Smooth muscle cell (in vitro differentiated cells): ENCODE data around the gene ZFHX2. TPM values are rescaled to one million over a fixed set of nuclear protein-coding genes. Genes with fewer than 3 reads are reported as not detected.

ENCODE experiments used
- DNase-seq: peaks from one replicate; lab custom pipeline; 2025; ENCODE audit not compliant: unreplicated experiment; lab: John Stamatoyannopoulos, UW
- H2AFZ ChIP-seq: fragments of 200-600 bp; sonication (generic); 2 replicates; pipeline ENCODE4 v1.6.0; 2016; ENCODE audit warnings: antibody characterized with exemption, low read depth, mild to moderate bottlenecking
- H3F3A ChIP-seq: fragments of 200-600 bp; sonication (generic); 2 replicates; pipeline ENCODE4 v1.6.0; 2017; ENCODE audit warnings: antibody characterized with exemption, low read depth
- H3K27ac ChIP-seq: fragments of 200-600 bp; sonication (generic); 2 replicates; pipeline ENCODE4 v1.5.1; 2016; ENCODE audit warnings: low read depth, mild to moderate bottlenecking
- H3K27me3 ChIP-seq: fragments of 200-600 bp; sonication (generic); 2 replicates; pipeline ENCODE4 v1.6.1; 2016; ENCODE audit warnings: low read depth, mild to moderate bottlenecking
- H3K36me3 ChIP-seq: fragments of 200-600 bp; sonication (generic); 2 replicates; pipeline ENCODE4 v1.5.1; 2016; ENCODE audit warnings: low read depth
- H3K4me1 ChIP-seq: fragments of 200-600 bp; sonication (generic); 2 replicates; pipeline ENCODE4 v1.5.1; 2016; ENCODE audit warnings: low read depth
- H3K4me2 ChIP-seq: fragments of 200-600 bp; sonication (generic); 2 replicates; pipeline ENCODE4 v1.6.0; 2016; ENCODE audit warnings: mild to moderate bottlenecking
- H3K4me3 ChIP-seq: fragments of 200-600 bp; sonication (generic); 2 replicates; pipeline ENCODE4 v1.5.1; 2016; ENCODE audit warnings: mild to moderate bottlenecking
- H3K79me2 ChIP-seq: fragments of 200-600 bp; sonication (generic); 2 replicates; pipeline ENCODE4 v1.6.0; 2016; ENCODE audit warnings: low read depth, mild to moderate bottlenecking
- H3K9ac ChIP-seq: fragments of 200-600 bp; sonication (generic); 2 replicates; pipeline ENCODE4 v1.6.0; 2016; ENCODE audit warnings: low read depth
- H3K9me3 ChIP-seq: fragments of 200-600 bp; sonication (generic); replicated peaks from 2 replicates; pipeline ENCODE4 v1.5.1; 2016; ENCODE audit warnings: low read depth
- H4K20me1 ChIP-seq: fragments of 200-600 bp; sonication (generic); 2 replicates; pipeline ENCODE4 v1.6.0; 2016; ENCODE audit warnings: low read depth
- CTCF ChIP-seq: fragments of 200-600 bp; sonication (generic); IDR thresholded peaks from 2 replicates; pipeline ENCODE4 v1.5.1; 2017; ENCODE audit warnings: borderline replicate concordance, mild to moderate bottlenecking, antibody characterized with exemption; ENCODE audit not compliant: insufficient read depth, poor library complexity, severe bottlenecking
- WGBS: methylation state at CpG from one replicate; pipeline ENCODE4 v1.1.7; 2016; ENCODE audit warnings: low lambda C conversion rate; 5-methylcytosine and 5-hydroxymethylcytosine counted together
- polyA plus RNA-seq: library from polyadenylated mRNA; unstranded; fragments of >200 nt; fragmentation: Nextera tagmentation; extraction: Ambion mirVana; gene quantifications from 2 replicates; pipeline ENCODE4 v1.2.1, GENCODE V29; 2016
- total RNA-seq: library from RNA; depleted of rRNA; stranded (reverse); fragments of >200 nt; gene quantifications from 2 replicates; pipeline ENCODE4 v1.2.3, GENCODE V29; 2014

The ZFHX2 gene
- total and polyA plus RNA-seq, 2 experiments from 2014 or later, result 0.27 to 1.4 TPM

GRCh38 chr14:23530375-23531055 is 21.1 kb downstream of the ZFHX2 start:
- Histone ChIP-seq H3K4me2 (no peak overlapping the region), H3K79me2 (no peaks in the 10 kb centered on the region), H3K4me1 (no peaks in the 10 kb centered on the region), H3K9ac (no peak overlapping the region), H4K20me1 (no peaks in the 10 kb centered on the region), H3K9me3 (no peaks in the 10 kb centered on the region), H3K4me3 (no peak overlapping the region), H3K27ac (no peak overlapping the region), H3K36me3 (no peaks in the 10 kb centered on the region), H3F3A (no peaks in the 10 kb centered on the region), H2AFZ (no peak overlapping the region), H3K27me3 (no peaks in the 10 kb centered on the region)
- TF ChIP-seq CTCF, result no peak
- 91% methylated on average over 10 of the region's 10 CpGs for WGBS
- DNase-seq, result no peak

GRCh38 chr14:23529016-23529415 is 22.5 kb downstream of the ZFHX2 start:
- no peak overlapping the region for H3K4me3 ChIP-seq
- TF ChIP-seq CTCF, result no peak
- no peaks in the 10 kb centered on the region for H3F3A ChIP-seq
- DNase-seq, result no peak
- 97% methylated on average over 3 of the region's 3 CpGs for WGBS
- no peaks in the 10 kb centered on the region for H3K4me1 ChIP-seq
- no peaks in the 10 kb centered on the region for H3K79me2 ChIP-seq
- no peak overlapping the region for H3K4me2 ChIP-seq
- H2AFZ ChIP-seq, result no peak overlapping the region
- no peaks in the 10 kb centered on the region for H4K20me1 ChIP-seq
- no peak overlapping the region for H3K9ac ChIP-seq
- no peaks in the 10 kb centered on the region for H3K36me3 ChIP-seq
- no peaks in the 10 kb centered on the region for H3K27me3 ChIP-seq
- H3K27ac ChIP-seq, result no peak overlapping the region
- H3K9me3 ChIP-seq, result no peaks in the 10 kb centered on the region

GRCh38 chr14:23528555-23528954 is 23.0 kb downstream of the ZFHX2 start:
- Histone ChIP-seq H3F3A (no peaks in the 10 kb centered on the region), H3K4me1 (no peaks in the 10 kb centered on the region), H3K9me3 (no peaks in the 10 kb centered on the region), H3K36me3 (no peaks in the 10 kb centered on the region), H3K9ac (no peak overlapping the region), H3K4me2 (no peak overlapping the region), H3K27me3 (no peaks in the 10 kb centered on the region), H3K4me3 (no peak overlapping the region), H4K20me1 (no peaks in the 10 kb centered on the region), H2AFZ (no peak overlapping the region), H3K27ac (no peak overlapping the region), H3K79me2 (no peaks in the 10 kb centered on the region)
- no peak for TF ChIP-seq CTCF
- WGBS, result 91% methylated on average over 1 of the region's 1 CpG
- DNase-seq, result no peak

- Histone ChIP-seq H3K27me3 (no peaks in the 10 kb centered on the region), H3K9ac (no peak overlapping the region), H4K20me1 (no peaks in the 10 kb centered on the region), H3K36me3 (no peaks in the 10 kb centered on the region), H3K4me3 (no peak overlapping the region), H3K79me2 (no peaks in the 10 kb centered on the region), H3F3A (no peaks in the 10 kb centered on the region), H3K9me3 (no peaks in the 10 kb centered on the region), H3K4me1 (no peaks in the 10 kb centered on the region), H3K4me2 (no peak overlapping the region), H2AFZ (no peak overlapping the region), H3K27ac (no peak overlapping the region)
- no peak for TF ChIP-seq CTCF
- WGBS, result 85% methylated on average over 8 of the region's 8 CpGs
- no peak for DNase-seq
Observed at GRCh38 chr14:23525611-23526010, 26.0 kb downstream of the ZFHX2 start.
